Activated T-helper 1 cell treated with anti-CD3 and anti-CD28 coated beads, Interleukin-12 subunit alpha, Interleukin-12 subunit beta, Interleukin-2, Interleukin-4 antibody, amounts not matched to agents 30 ng/mL and 10 ng/mL and 1 ng/mL, durations not matched to agents 14 hours and 24 hours and 36 hours (primary cell): Measurements from ENCODE around the gene SUN1. TPM values are rescaled to one million over a fixed set of nuclear protein-coding genes. Genes with fewer than 3 reads are reported as not detected.
"Not testable (repeated sequence)": the region's sequence is repeated elsewhere in the genome, so short reads cannot be mapped to it uniquely, and the experiment has no call there.

Experiments
- DNase-seq: peaks from one replicate; pipeline ENCODE4 v3.0.0; 2021; ENCODE audit warnings: low spot score
- H3K27ac Mint-ChIP-seq: one replicate; pipeline ENCODE4 v1.8.0; 2021; ENCODE audit warnings: mild to moderate bottlenecking, mixed read lengths
- H3K27me3 Mint-ChIP-seq: one replicate; pipeline ENCODE4 v1.8.0; 2022; ENCODE audit warnings: mild to moderate bottlenecking, moderate library complexity, mixed read lengths; ENCODE audit not compliant: insufficient read depth
- H3K36me3 Mint-ChIP-seq: one replicate; pipeline ENCODE4 v1.8.0; 2021; ENCODE audit warnings: low read depth, mixed read lengths
- H3K4me1 Mint-ChIP-seq: one replicate; pipeline ENCODE4 v1.8.0; 2021; ENCODE audit warnings: low read depth, mixed read lengths
- H3K4me3 Mint-ChIP-seq: one replicate; pipeline ENCODE4 v1.8.0; 2021; ENCODE audit warnings: mild to moderate bottlenecking, moderate library complexity, mixed read lengths
- H3K9me3 Mint-ChIP-seq: one replicate; pipeline ENCODE4 v1.8.0; 2021; ENCODE audit warnings: mixed read lengths
- intact Hi-C: fragments of 100-400 bp; cut with micrococcal nuclease; formaldehyde crosslinking; loops from one replicate; pipeline ENCODE4 v1.15.1; 2024
- total RNA-seq: library from RNA; stranded (reverse); gene quantifications from 2 replicates; pipeline ENCODE4 v1.2.3, GENCODE V29; 2022

Gene SUN1
- total RNA-seq, 1 donor from 2014 or later, result 76.4 TPM

- Mint-ChIP-seq H3K4me1 (no peaks in the 10 kb centered on the region), H3K4me3 (no peak overlapping the region), H3K27ac (no peak overlapping the region), H3K9me3 (no peaks in the 10 kb centered on the region), H3K36me3 (peaks cover 16% of the 10 kb centered on the region), H3K27me3 (no peaks in the 10 kb centered on the region)
- no peak for DNase-seq
- intact Hi-C loops, result no loop called here
These were observed 11.8 kb downstream of the SUN1 start for GRCh38 chr7:844043-844442.

GRCh38 chr7:844514-844913 lies 12.2 kb downstream of the SUN1 start:
- H3K27me3 Mint-ChIP-seq, result no peaks in the 10 kb centered on the region
- H3K4me3 Mint-ChIP-seq, result no peak overlapping the region
- H3K4me1 Mint-ChIP-seq, result no peaks in the 10 kb centered on the region
- no peak overlapping the region for H3K27ac Mint-ChIP-seq
- intact Hi-C loops, result no loop called here
- no peak for DNase-seq
- H3K9me3 Mint-ChIP-seq, result no peaks in the 10 kb centered on the region
- H3K36me3 Mint-ChIP-seq, result peaks cover 19% of the 10 kb centered on the region

- Mint-ChIP-seq H3K4me3 (no peak overlapping the region), H3K4me1 (no peaks in the 10 kb centered on the region), H3K36me3 (peaks cover 21% of the 10 kb centered on the region), H3K9me3 (no peaks in the 10 kb centered on the region), H3K27ac (no peak overlapping the region), H3K27me3 (no peaks in the 10 kb centered on the region)
- DNase-seq, result no peak
- intact Hi-C loops, result no loop called here
These were observed 12.8 kb downstream of the SUN1 start for GRCh38 chr7:845091-845490.

GRCh38 chr7:845731-846130 lies 13.5 kb downstream of the SUN1 start:
- Mint-ChIP-seq H3K9me3 (no peaks in the 10 kb centered on the region), H3K27ac (no peak overlapping the region), H3K4me1 (no peaks in the 10 kb centered on the region), H3K27me3 (no peaks in the 10 kb centered on the region), H3K36me3 (peaks cover 21% of the 10 kb centered on the region), H3K4me3 (no peak overlapping the region)
- DNase-seq, result no peak
- intact Hi-C loops, result no loop called here

- H3K9me3 Mint-ChIP-seq, intact Hi-C loops, H3K4me3 Mint-ChIP-seq, H3K27ac Mint-ChIP-seq, H3K4me1 Mint-ChIP-seq, H3K27me3 Mint-ChIP-seq, DNase-seq: not testable (repeated sequence)
- H3K36me3 Mint-ChIP-seq, result peaks cover 21% of the 10 kb centered on the region
These were observed 14.8 kb downstream of the SUN1 start for GRCh38 chr7:846958-847650.

- H3K36me3 Mint-ChIP-seq, result peaks cover 21% of the 10 kb centered on the region
- H3K9me3 Mint-ChIP-seq, H3K27ac Mint-ChIP-seq, H3K27me3 Mint-ChIP-seq, DNase-seq, intact Hi-C loops, H3K4me1 Mint-ChIP-seq, H3K4me3 Mint-ChIP-seq: not testable (repeated sequence)
These were observed 15.5 kb downstream of the SUN1 start for GRCh38 chr7:847728-848127.

GRCh38 chr7:849145-849544 lies 16.9 kb downstream of the SUN1 start:
- H3K27ac Mint-ChIP-seq, result no peak overlapping the region
- DNase-seq, result no peak
- H3K27me3 Mint-ChIP-seq, result no peaks in the 10 kb centered on the region
- H3K9me3 Mint-ChIP-seq, result no peaks in the 10 kb centered on the region
- peaks cover 19% of the 10 kb centered on the region for H3K36me3 Mint-ChIP-seq
- intact Hi-C loops, result no loop called here
- no peaks in the 10 kb centered on the region for H3K4me1 Mint-ChIP-seq
- no peak overlapping the region for H3K4me3 Mint-ChIP-seq

- no peak for DNase-seq
- Mint-ChIP-seq H3K4me1 (no peaks in the 10 kb centered on the region), H3K9me3 (no peaks in the 10 kb centered on the region), H3K27ac (no peak overlapping the region), H3K4me3 (no peak overlapping the region), H3K36me3 (peaks cover 19% of the 10 kb centered on the region), H3K27me3 (no peaks in the 10 kb centered on the region)
- intact Hi-C loops, result no loop called here
These were observed 17.5 kb downstream of the SUN1 start for GRCh38 chr7:849781-850180.

GRCh38 chr7:851204-851603 lies 18.9 kb downstream of the SUN1 start:
- DNase-seq, result no peak
- Mint-ChIP-seq H3K9me3 (no peaks in the 10 kb centered on the region), H3K4me3 (no peak overlapping the region), H3K27ac (no peak overlapping the region), H3K27me3 (no peaks in the 10 kb centered on the region), H3K36me3 (peaks cover 22% of the 10 kb centered on the region), H3K4me1 (no peaks in the 10 kb centered on the region)
- intact Hi-C loops, result no loop called here

GRCh38 chr7:853366-854117 lies 21.3 kb downstream of the SUN1 start:
- H3K27ac Mint-ChIP-seq, result no peak overlapping the region
- no peaks in the 10 kb centered on the region for H3K4me1 Mint-ChIP-seq
- no peak overlapping the region for H3K4me3 Mint-ChIP-seq
- no peaks in the 10 kb centered on the region for H3K9me3 Mint-ChIP-seq
- no peaks in the 10 kb centered on the region for H3K27me3 Mint-ChIP-seq
- DNase-seq, result no peak
- peaks cover 21% of the 10 kb centered on the region for H3K36me3 Mint-ChIP-seq
- intact Hi-C loops, result no loop called here

GRCh38 chr7:854118-854775 lies 22.0 kb downstream of the SUN1 start:
- no peak overlapping the region for H3K27ac Mint-ChIP-seq
- H3K9me3 Mint-ChIP-seq, result no peaks in the 10 kb centered on the region
- H3K4me3 Mint-ChIP-seq, result no peak overlapping the region
- H3K27me3 Mint-ChIP-seq, result no peaks in the 10 kb centered on the region
- DNase-seq, result no peak
- H3K36me3 Mint-ChIP-seq, result peaks cover 18% of the 10 kb centered on the region
- no peaks in the 10 kb centered on the region for H3K4me1 Mint-ChIP-seq
- intact Hi-C loops, result no loop called here

- no peak overlapping the region for H3K4me3 Mint-ChIP-seq
- peaks cover 21% of the 10 kb centered on the region for H3K36me3 Mint-ChIP-seq
- no peaks in the 10 kb centered on the region for H3K27me3 Mint-ChIP-seq
- H3K27ac Mint-ChIP-seq, result no peak overlapping the region
- DNase-seq, result no peak
- intact Hi-C loops, result no loop called here
- H3K9me3 Mint-ChIP-seq, result no peaks in the 10 kb centered on the region
- H3K4me1 Mint-ChIP-seq, result peaks cover 9% of the 10 kb centered on the region
These were observed 23.6 kb downstream of the SUN1 start for GRCh38 chr7:855686-856369.
